Amygdala (tissue), 56 donors: Measurements from ENCODE around the gene P2RY14.

Source experiments
- DNase-seq, 56 donors: peaks; one replicate each; lab custom pipeline; 2025; lab: John Stamatoyannopoulos, UW

P2RY14 gene

DNA sequence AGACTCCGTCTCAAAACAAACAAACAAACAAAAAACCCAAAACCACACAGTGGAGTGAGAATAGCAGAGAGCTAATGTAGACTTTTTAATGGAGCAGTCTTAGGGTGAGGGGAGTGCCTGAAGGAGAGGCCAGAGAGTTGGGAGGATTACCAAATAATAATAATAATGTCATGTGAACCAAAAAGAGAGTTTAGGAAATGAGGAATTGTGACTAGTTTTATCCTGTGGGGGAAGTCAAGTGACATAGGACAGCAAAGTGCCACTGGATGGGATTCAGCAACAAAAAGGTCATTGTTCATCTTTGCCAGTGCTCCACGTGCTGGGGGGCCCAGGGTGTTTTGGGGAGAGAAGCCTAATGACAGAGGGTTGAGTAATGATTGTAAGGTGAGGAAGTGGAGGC, 25.4 kb upstream of the P2RY14 start:
- DNase-seq: no peak

DNA sequence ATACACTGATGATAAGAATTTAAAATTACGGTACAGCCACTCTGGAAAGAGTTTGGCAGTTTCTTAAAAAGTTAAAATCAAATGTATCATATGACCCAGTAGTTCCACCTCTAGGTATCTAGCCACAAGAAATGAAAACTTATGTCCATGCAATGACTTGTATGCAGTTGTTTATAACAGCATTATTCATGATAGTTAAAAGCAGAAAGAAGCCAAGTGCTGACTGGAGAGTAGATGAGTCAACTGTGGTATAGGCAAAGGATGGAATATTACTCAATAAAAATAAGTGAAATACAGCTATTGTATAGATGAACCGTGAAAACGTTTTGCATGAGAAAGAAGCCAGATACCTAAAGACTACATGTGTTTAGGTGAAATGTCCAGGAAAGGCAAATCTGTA, 23.4 kb upstream of the P2RY14 start:
- DNase-seq: no peak

DNA sequence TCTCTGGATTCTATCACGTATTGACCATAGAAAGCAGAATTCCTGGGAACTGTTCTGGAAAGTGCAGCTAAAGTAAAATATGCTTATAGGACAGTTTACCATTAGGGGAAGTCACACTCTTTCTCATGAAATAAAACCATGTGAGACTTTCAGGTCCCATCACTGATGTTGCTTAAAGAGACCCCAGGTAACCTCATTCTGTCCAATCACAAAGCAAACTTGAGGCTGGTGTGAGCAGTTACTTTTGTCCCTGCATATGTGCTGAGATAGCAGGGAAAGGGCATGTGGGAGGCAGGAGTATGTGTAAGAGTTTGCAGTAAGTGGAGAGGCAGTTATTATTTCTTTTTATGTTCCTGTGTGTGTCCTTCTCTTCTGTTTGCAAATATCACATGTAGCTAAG, 22.2 kb upstream of the P2RY14 start:
- no peak for DNase-seq

DNA sequence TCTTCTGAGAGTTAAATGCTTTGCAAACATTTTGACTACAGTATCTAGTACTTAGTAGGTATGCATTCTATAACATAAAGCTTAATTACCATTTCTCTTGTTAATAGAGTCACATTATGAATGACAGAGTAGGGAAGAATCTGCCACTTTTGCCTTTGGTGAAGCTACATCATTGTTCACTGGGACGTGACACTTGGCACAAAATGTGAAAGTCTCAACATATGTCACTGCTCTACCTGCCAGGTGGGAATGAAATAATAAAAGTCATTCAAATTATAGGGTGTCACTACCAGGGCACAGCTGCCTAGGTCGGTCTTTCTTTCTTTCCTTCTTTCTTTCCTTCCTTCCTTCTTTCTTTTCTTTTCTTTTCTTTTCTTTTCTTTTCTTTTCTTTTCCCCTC, 20.7 kb upstream of the P2RY14 start:
- DNase-seq: no peak

DNA sequence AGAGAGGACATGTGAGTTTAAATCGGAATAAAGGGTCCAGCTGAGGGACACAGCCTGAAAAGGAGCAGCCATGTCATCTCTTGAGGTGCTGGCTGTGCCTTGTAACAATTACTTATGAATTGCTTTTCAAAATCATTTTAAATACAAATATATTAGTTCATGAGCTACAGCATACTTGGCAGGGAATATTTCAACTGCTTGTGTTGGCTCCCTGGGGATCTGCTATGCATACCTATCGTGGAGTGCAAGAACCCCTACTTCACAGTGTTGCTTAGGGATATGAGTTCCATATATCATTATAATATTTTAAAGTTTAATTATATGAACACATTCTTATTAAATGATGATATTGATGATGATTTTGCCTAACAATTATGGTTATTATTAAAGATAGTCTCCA, 19.1 kb upstream of the P2RY14 start:
- no peak for DNase-seq

DNA sequence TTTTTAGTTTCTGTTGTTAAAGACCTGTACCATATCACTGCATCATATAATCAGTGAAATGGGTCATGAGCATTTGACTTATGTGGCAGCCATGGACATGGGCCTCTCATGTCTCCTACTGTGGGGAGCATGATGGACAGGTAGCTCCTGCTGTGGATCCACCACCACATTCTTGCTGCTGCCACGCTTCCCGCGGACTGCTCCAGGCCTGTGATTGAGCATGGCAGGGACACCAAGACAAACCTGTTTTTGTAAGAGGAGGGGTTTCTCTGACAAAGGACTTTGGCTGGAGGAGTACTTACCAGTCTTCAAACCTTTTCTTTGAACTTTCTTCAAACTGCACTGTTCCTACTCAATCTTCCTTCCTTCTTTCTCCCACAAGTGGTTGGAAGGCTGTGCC, 17.9 kb upstream of the P2RY14 start:
- DNase-seq: no peak

DNA sequence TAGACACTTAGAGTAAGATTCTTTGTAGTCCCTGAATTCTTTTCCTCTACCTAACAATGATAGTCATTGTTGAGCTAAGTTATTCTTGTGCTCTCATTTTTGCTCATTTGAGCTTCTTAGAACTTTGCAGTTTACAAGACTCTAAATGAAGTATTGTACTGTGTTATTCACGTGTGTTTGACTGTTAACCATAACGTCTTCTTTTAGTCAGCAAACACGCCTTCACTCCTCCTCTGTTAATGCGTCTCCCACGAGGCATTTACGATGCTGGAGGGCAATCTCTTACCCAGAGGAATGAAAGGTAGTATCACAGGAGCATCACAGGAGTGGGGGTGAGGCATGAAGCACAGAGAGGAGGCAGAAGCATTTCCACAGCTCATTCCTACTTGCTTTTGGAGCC, 14.8 kb upstream of the P2RY14 start:
- DNase-seq: no peak

DNA sequence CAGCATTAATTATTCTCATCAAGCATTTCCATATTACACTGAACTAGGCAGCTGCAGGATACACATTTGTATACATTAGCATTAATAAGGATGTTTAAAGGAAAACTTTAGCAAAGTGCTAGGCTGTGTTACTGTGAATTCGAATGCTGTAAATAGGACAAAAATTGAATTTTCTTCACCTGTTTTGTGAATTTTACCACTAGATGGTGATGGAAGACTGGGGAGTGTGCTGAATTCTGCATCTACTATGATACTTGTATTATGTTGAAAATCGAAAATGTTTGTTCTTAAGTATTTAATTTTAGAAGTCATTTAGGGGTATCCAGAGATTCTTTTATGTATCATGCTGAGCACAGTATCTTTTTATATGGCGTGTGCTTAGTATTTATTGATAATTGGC, 12.3 kb upstream of the P2RY14 start:
- no peak for DNase-seq

DNA sequence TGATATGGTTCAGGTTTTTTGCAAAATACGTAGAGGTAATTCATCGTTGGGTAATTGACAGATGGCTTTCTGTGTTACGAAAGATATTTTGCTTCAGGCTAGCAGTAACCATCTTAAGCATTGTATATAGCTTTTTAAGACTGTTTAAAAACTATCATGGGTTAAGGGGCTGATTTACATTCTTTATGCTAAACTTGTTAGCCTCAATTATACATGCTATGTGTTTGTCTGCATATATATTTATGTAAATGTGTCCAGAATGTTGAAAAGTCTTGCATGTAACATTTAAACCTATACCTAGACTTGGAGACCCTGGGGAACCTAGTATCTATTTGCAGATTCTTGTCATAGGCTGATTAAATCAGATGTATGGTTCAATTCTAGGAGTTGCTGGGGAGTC, 11.1 kb upstream of the P2RY14 start:
- no peak for DNase-seq

DNA sequence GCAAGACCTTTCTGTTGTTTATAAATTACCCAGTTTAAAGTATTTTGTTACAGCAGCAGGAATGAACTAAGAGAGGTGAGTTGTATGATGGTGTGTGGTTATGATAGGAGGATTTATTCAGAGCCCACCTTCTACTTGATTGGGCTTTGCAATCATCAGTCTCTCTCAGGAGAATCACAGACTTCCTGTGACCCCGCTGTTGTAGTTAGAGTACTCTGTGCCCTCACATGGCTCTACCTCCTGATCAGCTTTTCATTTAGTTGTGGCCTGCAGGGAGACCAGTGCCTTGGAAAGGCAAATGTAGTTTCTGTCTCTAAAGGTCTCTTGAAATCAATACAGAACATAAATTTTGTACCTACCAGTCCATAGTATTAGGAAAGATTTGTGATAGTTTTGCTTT, 7.6 kb upstream of the P2RY14 start:
- no peak for DNase-seq

DNA sequence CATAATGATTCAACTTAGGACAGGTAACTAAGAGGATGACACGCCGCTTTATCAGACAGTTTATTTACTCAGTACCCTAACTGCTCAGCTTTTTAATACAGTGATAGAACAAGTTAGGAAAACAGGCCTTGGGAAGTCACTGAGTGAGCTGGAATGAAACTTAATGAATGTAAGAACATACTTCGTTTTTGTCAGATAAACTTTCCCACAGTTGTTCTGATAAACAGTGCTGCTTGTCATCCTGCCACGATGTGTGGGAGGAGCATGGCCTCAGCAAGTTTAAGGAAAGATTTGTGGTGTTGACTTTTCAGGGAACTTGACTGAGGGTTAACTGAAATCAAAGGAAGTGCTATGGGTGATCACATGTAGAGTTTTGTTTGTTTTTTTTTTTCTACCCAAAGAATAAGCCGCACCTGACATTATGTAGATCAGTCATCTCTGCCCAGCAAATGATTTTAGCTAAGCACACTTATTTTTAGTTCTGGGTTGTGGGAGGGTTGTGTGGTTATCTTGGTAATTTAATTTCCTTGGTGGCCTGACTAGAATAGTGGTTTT, 5.6 kb upstream of the P2RY14 start:
- no peak for DNase-seq

DNA sequence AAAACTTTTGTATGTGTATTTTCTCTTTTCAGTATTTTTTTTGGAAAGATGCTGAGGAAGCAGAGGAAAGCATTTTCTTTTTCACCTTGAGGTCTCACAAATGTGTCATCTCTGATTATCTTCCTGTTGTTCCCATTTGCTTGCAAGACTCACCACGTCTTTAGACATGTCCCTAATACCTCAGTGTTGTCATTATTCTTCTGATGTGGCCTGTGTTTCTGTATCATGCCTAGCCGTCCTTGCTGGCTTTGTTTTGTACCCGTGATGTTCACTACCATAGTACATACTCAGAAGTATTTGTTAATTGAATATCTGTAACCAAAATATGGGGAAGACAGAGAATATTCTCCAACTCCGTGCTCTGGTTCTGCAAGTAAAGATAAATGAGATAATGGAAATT, 5.0 kb upstream of the P2RY14 start:
- no peak for DNase-seq

DNA sequence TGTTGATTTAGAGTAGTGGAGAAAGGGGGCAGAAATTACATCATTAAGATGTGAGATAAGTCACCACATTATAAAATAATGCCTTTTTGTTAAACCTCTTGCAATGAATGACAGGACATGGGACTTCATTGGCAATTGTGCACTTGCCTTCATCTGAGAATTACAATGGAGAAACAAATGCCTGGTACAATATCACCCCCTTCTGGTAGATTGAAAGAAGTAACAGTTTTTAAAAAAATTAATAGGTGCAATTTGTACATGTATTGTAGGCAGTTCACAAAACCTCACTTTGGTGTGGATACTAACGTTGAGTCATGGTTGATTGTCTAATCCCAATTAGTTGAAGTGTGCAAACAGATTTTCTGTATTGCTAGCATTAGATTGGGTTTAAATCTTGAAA, 4.6 kb upstream of the P2RY14 start:
- DNase-seq: peak in 2 of 56 donors; percentile 24 to 31

DNA sequence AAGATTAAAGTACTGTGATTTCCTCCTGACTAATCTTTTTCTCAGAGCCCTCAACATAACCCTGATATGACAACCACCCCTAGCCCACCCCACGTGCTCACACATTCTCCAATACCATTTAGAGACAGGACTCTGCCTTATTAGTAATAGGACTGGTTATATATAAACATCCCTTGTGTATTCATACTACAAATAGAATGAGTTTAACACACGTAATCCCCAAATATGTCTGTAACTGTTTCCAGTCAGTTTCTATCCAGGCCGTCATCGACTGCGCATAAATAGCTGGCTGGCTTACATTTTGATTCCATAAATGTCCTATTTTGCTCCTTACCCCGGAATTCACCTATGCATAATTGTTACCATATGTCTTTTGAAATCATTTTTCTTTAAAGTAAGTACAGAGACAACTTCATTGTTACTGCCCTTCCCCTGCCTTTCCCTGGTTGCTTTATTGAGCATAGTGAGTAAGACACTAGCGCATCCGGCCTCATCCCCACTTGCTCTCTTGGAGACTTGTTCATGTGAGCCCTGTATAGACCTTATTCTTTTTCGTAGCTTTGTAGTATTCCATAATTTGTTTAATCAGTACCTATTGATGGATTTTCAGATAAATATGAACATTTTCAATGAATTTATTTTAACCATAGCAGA, 3.5 kb upstream of the P2RY14 start:
- DNase-seq: no peak

DNA sequence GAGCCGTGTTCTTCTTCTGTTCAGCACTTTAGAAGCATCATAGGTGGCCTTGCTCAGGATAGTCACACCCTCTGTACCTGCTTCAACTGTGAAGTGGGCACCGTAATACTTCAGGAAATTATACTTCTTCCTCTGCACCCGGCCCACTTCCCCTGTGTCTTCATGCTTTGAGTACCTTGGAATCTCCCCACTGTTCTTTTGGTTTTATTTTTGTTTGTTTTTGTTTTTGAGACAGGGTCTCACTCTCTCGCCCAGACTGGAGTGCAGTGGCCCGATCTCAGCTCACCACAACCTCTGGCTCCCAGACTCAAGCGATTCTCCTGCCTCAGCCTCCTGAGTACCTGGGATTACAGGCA, 1.7 kb downstream of the P2RY14 start:
- DNase-seq: no peak

DNA sequence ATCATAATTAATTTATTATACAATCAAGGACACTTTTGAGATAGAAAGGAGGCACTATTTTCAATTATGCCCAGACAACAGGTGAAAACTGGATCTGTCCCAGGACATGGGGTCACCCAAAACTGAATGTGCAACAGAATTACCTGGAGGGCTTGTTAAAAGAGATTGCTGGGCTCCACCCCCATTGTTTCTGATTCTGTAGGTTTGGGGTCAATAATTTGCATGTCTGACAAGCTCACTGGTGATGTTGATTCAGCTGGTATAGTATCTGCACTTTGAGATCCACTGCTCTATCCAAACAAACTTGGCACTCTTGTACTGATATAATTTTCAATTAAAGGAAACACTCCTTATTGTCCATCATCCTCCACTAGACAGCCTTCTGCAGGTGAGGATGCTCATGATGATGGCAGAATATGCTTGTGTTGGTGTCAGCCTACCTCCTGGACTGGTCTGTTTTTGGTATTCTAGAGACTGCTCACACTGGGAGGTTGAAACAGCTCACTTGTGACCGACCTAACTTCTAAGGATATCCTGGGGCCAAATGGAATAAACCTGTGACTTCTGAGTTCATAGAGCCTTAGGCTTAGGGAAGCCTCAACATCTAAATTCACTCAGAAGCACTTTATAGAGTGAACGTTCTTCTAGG, 2.2 kb downstream of the P2RY14 start:
- DNase-seq: no peak

DNA sequence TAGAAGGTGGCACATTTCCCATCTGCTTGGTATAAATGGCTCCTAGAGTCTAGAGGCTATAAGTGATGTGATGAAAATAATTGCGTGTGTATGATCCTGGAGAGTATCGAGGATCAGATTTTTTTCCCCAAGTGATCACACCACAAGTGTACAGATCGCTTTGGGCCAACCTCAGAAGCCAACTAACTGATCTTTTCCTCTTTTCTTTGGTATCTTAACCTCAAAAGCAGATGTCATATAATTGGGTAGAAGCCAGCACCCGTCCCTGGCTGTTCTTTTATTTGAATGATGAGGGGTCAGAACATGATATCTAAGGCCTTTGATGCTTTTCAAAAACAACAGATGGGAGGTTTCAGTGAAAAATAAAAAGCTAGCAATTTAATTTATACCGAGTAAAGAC, 3.3 kb downstream of the P2RY14 start:
- DNase-seq: no peak

DNA sequence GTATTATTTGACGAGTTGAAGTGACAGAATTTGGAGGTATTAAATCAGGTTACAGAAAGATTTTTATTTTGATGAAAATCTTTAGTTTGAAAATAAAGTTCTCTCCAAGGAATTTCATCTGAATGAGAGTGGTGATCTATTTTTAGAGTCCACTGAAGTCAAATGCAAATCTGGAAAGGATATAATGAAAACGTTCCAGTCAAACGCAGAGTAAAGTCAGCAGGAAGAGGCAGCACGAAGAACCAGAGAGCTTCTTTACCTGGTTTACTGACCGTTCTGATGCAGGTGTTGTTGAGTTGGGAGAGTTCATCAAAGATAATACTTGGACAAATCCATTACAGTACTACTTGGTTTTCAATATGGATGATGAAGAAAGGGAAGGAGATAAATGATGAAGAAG, 8.7 kb downstream of the P2RY14 start:
- no peak for DNase-seq

DNA sequence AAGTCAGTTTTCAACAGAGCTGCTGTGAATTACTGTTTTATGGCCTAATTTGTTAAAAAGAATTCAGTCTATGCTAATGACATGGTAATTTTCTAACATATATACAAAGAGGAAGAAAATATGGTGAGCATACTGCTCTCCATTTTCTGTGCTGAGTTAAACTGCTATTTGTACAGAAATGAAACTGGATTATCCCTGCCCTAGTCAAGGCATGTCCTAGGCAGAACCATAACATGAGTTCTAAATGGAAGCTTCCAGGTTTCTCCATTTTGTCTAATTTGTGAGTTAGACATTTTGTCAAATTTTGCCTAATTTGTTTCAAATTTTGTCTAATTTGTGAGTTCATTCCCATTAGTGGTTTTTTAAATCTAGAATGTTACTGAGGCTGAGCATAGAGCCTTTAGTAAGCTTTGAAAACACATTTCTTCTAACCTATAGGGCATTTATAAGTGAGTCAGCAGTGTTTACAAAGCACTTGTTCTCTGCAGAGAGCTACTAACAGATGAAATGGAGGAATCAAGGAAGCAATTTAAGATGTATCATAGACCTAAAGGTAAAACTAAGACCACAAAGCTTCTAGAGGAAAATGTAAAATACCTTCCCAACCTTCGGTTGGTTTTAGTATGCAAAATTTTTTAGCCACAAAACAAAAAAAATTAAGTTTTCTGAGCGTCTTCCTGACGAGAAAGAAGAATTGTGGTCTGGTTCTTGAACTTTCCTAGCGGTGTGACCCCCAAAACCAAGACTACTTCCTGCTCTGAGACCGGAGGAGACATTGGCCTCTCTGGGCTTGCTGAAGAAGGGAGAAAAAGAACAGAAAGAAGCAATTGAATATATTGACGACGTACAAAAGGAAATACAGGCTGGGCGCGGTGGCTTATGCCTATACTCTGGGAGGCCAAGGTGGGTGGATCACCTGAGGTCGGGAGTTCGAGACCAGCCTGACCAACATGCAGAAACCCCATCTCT, 9.8 kb downstream of the P2RY14 start:
- no peak for DNase-seq

DNA sequence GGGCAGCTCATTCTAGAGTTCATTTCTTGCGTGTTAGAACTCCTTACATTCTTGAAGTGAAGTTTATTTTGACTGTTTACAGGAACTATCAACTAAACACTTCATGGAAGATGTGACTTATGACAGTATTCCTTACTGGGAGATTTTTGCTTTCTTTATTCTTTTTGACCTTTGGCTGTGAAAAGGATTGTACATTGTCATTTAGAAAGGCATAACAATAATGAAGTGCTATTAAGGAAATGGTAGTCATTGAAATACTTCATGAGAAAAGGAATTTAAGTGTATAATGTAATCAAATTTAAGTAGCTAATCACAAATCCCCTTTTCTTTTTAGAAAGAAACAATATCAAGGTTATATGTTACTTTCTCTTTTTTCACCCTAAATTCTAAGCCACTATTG, 11.3 kb downstream of the P2RY14 start:
- DNase-seq: no peak

DNA sequence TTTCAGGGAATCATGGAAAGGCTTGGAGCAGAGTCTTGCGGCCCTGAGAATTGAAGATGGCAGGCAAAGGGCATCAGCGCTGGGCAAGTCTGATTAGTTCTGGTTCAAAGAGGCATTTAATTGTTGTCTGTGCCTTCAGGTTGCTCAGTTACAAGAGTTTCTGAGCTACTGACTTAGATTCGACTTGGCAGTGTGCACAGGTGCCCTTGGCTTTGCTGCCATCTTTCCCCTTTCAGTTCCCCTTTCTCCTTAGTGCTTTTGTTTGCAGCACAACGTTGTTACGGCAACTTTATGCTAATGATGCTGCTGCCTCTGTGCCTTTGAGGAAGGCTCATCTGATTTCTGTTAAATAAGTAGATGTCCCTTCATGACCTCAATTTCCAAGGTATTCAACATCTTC, 12.5 kb downstream of the P2RY14 start:
- DNase-seq: peak in 2 of 56 donors; percentile 10 to 14
